ENCODE measurements around the gene GNPNAT1. TPM values are rescaled to one million over a fixed set of nuclear protein-coding genes. Genes with fewer than 3 reads are reported as not detected.

Gene GNPNAT1
- total RNA-seq, 1 donor from 2014 or later, result 11.5 TPM

DNA sequence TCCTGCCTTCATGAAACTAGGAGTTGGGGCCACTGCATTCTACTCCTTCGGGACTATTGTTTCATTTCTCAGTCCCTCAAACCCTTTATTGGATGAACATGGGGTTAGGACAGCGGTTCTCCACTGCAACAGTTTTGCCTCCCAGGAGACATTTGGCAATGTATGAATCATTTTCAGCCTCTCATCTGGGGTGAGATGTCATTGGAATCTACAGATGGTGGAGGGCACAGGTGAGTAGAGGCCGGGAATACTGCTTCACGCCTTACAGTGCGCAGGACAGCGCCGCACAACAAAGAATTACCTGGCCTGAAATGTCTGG lies 649 bp upstream of the GNPNAT1 start:
- Histone ChIP-seq H3K4me3 (peak overlapping the region; percentile 77 to 83), H3K9me3 (no peaks in the 10 kb centered on the region), H3K27me3 (no peaks in the 10 kb centered on the region), H3K36me3 (no peaks in the 10 kb centered on the region), H3K27ac (peak overlapping the region; percentile 90), H3K4me1 (peaks cover 20% of the 10 kb centered on the region)
- no peak for TF ChIP-seq POLR2A (IDR thresholded peaks at IDR 0.05)
- TF ChIP-seq POLR2AphosphoS5 (IDR thresholded peaks at IDR 0.05; ENCODE audit: insufficient read depth in 1 of 2, low read depth in 1 of 2), result no peak
- TF ChIP-seq, protein P1, sequence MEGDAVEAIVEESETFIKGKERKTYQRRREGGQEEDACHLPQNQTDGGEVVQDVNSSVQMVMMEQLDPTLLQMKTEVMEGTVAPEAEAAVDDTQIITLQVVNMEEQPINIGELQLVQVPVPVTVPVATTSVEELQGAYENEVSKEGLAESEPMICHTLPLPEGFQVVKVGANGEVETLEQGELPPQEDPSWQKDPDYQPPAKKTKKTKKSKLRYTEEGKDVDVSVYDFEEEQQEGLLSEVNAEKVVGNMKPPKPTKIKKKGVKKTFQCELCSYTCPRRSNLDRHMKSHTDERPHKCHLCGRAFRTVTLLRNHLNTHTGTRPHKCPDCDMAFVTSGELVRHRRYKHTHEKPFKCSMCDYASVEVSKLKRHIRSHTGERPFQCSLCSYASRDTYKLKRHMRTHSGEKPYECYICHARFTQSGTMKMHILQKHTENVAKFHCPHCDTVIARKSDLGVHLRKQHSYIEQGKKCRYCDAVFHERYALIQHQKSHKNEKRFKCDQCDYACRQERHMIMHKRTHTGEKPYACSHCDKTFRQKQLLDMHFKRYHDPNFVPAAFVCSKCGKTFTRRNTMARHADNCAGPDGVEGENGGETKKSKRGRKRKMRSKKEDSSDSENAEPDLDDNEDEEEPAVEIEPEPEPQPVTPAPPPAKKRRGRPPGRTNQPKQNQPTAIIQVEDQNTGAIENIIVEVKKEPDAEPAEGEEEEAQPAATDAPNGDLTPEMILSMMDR (IDR thresholded peaks at IDR 0.05), result no peak
- intact Hi-C loops (cut with DNase I), result no loop called here
- DNase-seq (ENCODE audit: extremely low spot score in 2 of 2), result no peak

DNA sequence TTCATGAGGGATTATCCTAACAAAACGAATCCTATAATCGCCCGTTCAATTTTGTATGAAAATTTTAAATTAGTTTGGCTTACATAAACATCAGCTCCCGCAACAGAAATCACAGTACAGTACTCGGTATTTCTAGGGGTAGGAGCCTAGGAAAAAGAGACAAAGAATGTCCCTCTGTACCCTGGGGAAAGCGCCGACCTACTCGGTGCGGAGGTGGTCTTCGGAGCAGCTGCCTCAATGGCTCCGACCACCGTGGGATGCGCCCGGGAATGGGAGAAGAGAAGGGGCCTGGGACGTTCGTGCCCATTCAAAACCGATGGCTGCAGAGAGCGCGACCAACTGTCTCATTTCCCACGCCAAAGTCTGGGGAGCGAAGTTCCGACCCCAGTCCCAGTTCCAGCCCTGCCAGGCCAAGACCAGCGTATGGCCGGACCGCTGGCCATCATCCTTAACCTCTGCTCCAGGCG lies 618 bp downstream of the GNPNAT1 start:
- no peak for DNase-seq (ENCODE audit: extremely low spot score in 2 of 2)
- Histone ChIP-seq H3K27ac (peak overlapping the region; percentile 90), H3K4me3 (peak overlapping the region; percentile 77 to 83), H3K9me3 (no peaks in the 10 kb centered on the region), H3K36me3 (no peaks in the 10 kb centered on the region), H3K4me1 (peaks cover 20% of the 10 kb centered on the region), H3K27me3 (no peaks in the 10 kb centered on the region)
- TF ChIP-seq POLR2AphosphoS5 (IDR thresholded peaks at IDR 0.05; ENCODE audit: insufficient read depth in 1 of 2, low read depth in 1 of 2) (no peak), POLR2A (IDR thresholded peaks at IDR 0.05) (no peak)
- TF ChIP-seq, protein P1 (IDR thresholded peaks at IDR 0.05), result no peak
- intact Hi-C loops (cut with DNase I), result no loop called here

DNA sequence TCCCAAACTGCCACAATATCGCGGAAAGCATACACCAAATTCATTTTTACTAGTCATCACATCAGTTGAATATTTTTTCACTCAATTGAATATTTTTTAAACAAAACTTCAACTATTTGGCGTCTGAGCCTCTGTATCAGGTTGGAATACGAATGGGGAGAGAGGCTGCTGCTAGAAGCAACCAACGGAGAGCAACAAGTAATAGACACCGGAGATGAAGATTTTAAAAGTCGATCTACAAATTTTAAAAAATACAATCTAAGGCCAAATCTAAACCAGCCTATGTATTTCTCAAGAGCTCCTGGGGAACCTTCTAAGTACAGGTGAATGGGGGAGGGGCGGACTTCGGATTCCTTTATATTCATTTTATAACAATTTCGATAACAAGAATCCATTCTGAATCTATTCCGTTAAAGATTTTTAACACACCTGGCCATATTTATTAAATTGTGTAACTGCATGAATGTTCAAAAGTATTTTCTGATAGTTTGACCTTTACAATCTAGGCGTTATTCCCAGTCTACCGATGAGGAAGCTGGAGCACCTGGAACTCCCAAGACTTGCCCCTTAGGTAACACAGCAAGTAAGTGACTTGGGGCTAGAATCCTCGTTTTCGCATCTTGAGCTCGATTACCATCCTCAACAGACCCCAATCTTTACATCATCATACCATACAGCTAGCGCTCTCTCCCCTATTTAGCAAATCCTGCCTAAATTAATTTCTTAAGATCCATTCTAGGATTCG lies 1.2 kb downstream of the GNPNAT1 start:
- intact Hi-C loops (cut with DNase I), result no loop called here
- Histone ChIP-seq H3K27me3 (no peaks in the 10 kb centered on the region), H3K9me3 (no peaks in the 10 kb centered on the region), H3K4me1 (peaks cover 20% of the 10 kb centered on the region), H3K36me3 (no peaks in the 10 kb centered on the region), H3K27ac (peak overlapping the region; percentile 90), H3K4me3 (peak overlapping the region; percentile 77 to 83)
- DNase-seq (ENCODE audit: extremely low spot score in 2 of 2), result no peak
- TF ChIP-seq POLR2A (IDR thresholded peaks at IDR 0.05) (no peak), POLR2AphosphoS5 (IDR thresholded peaks at IDR 0.05; ENCODE audit: insufficient read depth in 1 of 2, low read depth in 1 of 2) (no peak)
- TF ChIP-seq, protein P1 (IDR thresholded peaks at IDR 0.05), result no peak

DNA sequence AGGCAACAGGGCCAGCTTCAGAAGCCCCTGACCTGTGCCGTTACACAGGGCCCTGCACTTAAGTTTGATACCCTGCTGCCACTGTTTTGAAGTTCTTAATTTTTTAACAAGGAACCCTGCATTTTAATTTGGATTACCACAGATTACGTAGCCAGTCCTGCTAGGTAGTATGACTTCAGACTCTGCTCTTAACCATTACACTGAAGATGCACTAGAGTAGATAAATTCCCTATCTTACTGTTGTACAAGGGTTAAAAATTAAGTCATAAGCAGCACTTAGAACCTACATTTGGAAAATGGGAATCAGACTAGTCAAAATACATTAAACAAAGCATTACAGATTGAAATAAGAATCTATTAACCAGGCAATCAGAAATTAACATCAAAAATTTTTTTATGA lies 2.3 kb downstream of the GNPNAT1 start:
- H3K27ac ChIP-seq, result no peak overlapping the region
- DNase-seq (ENCODE audit: extremely low spot score in 2 of 2), result no peak
- intact Hi-C loops (cut with DNase I), result no loop called here
- no peaks in the 10 kb centered on the region for H3K9me3 ChIP-seq
- peaks cover 20% of the 10 kb centered on the region for H3K4me1 ChIP-seq
- no peaks in the 10 kb centered on the region for H3K27me3 ChIP-seq
- no peak overlapping the region for H3K4me3 ChIP-seq
- no peaks in the 10 kb centered on the region for H3K36me3 ChIP-seq
- TF ChIP-seq POLR2AphosphoS5 (IDR thresholded peaks at IDR 0.05; ENCODE audit: insufficient read depth in 1 of 2, low read depth in 1 of 2), result no peak
- TF ChIP-seq, protein P1 (IDR thresholded peaks at IDR 0.05), result no peak
- no peak for TF ChIP-seq POLR2A (IDR thresholded peaks at IDR 0.05)

DNA sequence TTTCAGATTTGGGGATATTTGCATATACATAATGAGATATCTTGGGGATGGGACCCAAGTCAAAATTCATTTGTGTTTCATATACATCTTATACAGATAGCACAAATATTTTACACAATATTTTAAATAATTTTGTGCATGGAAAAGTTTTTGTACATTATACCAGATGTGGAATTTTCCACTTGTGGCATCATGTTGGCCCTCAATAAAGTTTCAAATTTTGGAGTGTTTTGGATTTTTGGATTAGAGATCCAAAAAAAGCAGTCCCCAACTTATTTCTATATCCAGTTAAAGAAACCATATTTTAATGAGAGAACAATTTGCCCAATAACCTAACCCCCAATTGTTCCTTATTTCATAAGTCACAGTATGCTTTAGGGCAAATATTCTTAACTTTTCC lies 4.5 kb downstream of the GNPNAT1 start:
- intact Hi-C loops (cut with DNase I), result no loop called here
- H3K27me3 ChIP-seq, result no peaks in the 10 kb centered on the region
- peaks cover 14% of the 10 kb centered on the region for H3K4me1 ChIP-seq
- no peak overlapping the region for H3K27ac ChIP-seq
- H3K36me3 ChIP-seq, result no peaks in the 10 kb centered on the region
- H3K9me3 ChIP-seq, result no peaks in the 10 kb centered on the region
- TF ChIP-seq, protein P1 (IDR thresholded peaks at IDR 0.05), result no peak
- TF ChIP-seq POLR2A (IDR thresholded peaks at IDR 0.05) (no peak), POLR2AphosphoS5 (IDR thresholded peaks at IDR 0.05; ENCODE audit: insufficient read depth in 1 of 2, low read depth in 1 of 2) (no peak)
- DNase-seq (ENCODE audit: extremely low spot score in 2 of 2), result no peak
- no peak overlapping the region for H3K4me3 ChIP-seq
